ENCODE measurements around the gene FFAR3. TPM values are rescaled to one million over a fixed set of nuclear protein-coding genes. Genes with fewer than 3 reads are reported as not detected.

FFAR3 gene
- total and polyA plus RNA-seq, 2 donors (not counting 1 experiment from before 2014, with no cell fraction given): not detected

- Histone ChIP-seq H3K27ac (ENCODE audit: insufficient read depth, low read length) (no peak overlapping the region), H3K4me2 (ENCODE audit: extremely low read depth, insufficient read depth, low read length) (no peak overlapping the region), H2AFZ (ENCODE audit: low read length) (no peak overlapping the region), H4K20me1 (ENCODE audit: control insufficient read depth, extremely low read depth, insufficient read depth, low read length) (no peaks in the 10 kb centered on the region), H3K36me3 (ENCODE audit: control insufficient read depth, insufficient read depth, low read length) (no peaks in the 10 kb centered on the region), H3K27me3 (ENCODE audit: control insufficient read depth, insufficient read depth, low read length) (no peaks in the 10 kb centered on the region), H3K79me2 (ENCODE audit: control insufficient read depth, insufficient read depth, low read length) (no peaks in the 10 kb centered on the region), H3K9ac (ENCODE audit: insufficient read depth, low read length) (no peak overlapping the region), H3K4me1 (ENCODE audit: control insufficient read depth, extremely low read depth, insufficient read depth, low read length) (peaks cover 3% of the 10 kb centered on the region), H3K4me3 (replicated peaks in 1 of 4; ENCODE audit: control extremely low read depth in 1 of 4, insufficient read depth in 1 of 4, low read depth in 3 of 4, low read length in 4 of 4) (no peak overlapping the region), H3K9me3 (ENCODE audit: control insufficient read depth, insufficient read depth, low read depth, low read length) (no peaks in the 10 kb centered on the region)
- no peak for DNase-seq (ENCODE audit: low read depth in 2 of 2)
- TF ChIP-seq EZH2 (IDR thresholded peaks at IDR 0.05; ENCODE audit: low read length, missing control alignments) (no peak), CTCF (conservative IDR thresholded peaks at IDR 0.05 in 1 of 2, IDR thresholded peaks at IDR 0.05 in 1 of 2; ENCODE audit: low read depth in 1 of 2, low read length in 2 of 2) (no peak)
Measured at GRCh38 chr19:35313587-35313986, 44.7 kb upstream of the FFAR3 start.

- Histone ChIP-seq H3K27me3 (ENCODE audit: control insufficient read depth, insufficient read depth, low read length) (no peaks in the 10 kb centered on the region), H3K4me3 (replicated peaks in 1 of 4; ENCODE audit: control extremely low read depth in 1 of 4, insufficient read depth in 1 of 4, low read depth in 3 of 4, low read length in 4 of 4) (no peak overlapping the region), H3K4me1 (ENCODE audit: control insufficient read depth, extremely low read depth, insufficient read depth, low read length) (peaks cover 6% of the 10 kb centered on the region), H3K9ac (ENCODE audit: insufficient read depth, low read length) (no peak overlapping the region), H3K27ac (ENCODE audit: insufficient read depth, low read length) (no peak overlapping the region), H3K9me3 (ENCODE audit: control insufficient read depth, insufficient read depth, low read depth, low read length) (no peaks in the 10 kb centered on the region), H2AFZ (ENCODE audit: low read length) (no peak overlapping the region), H3K4me2 (ENCODE audit: extremely low read depth, insufficient read depth, low read length) (no peak overlapping the region), H3K36me3 (ENCODE audit: control insufficient read depth, insufficient read depth, low read length) (no peaks in the 10 kb centered on the region), H3K79me2 (ENCODE audit: control insufficient read depth, insufficient read depth, low read length) (no peaks in the 10 kb centered on the region), H4K20me1 (ENCODE audit: control insufficient read depth, extremely low read depth, insufficient read depth, low read length) (no peaks in the 10 kb centered on the region)
- TF ChIP-seq EZH2 (IDR thresholded peaks at IDR 0.05; ENCODE audit: low read length, missing control alignments) (no peak), CTCF (conservative IDR thresholded peaks at IDR 0.05 in 1 of 2, IDR thresholded peaks at IDR 0.05 in 1 of 2; ENCODE audit: low read depth in 1 of 2, low read length in 2 of 2) (no peak)
- DNase-seq (ENCODE audit: low read depth in 2 of 2): no peak
Measured at GRCh38 chr19:35314031-35314430, 44.2 kb upstream of the FFAR3 start.

GRCh38 chr19:35314858-35315470 is 43.3 kb upstream of the FFAR3 start:
- Histone ChIP-seq H3K79me2 (ENCODE audit: control insufficient read depth, insufficient read depth, low read length) (no peaks in the 10 kb centered on the region), H3K4me2 (ENCODE audit: extremely low read depth, insufficient read depth, low read length) (no peak overlapping the region), H3K4me1 (ENCODE audit: control insufficient read depth, extremely low read depth, insufficient read depth, low read length) (peaks cover 12% of the 10 kb centered on the region), H3K9me3 (ENCODE audit: control insufficient read depth, insufficient read depth, low read depth, low read length) (no peaks in the 10 kb centered on the region), H3K27me3 (ENCODE audit: control insufficient read depth, insufficient read depth, low read length) (no peaks in the 10 kb centered on the region), H3K36me3 (ENCODE audit: control insufficient read depth, insufficient read depth, low read length) (no peaks in the 10 kb centered on the region), H3K9ac (ENCODE audit: insufficient read depth, low read length) (no peak overlapping the region), H3K27ac (ENCODE audit: insufficient read depth, low read length) (no peak overlapping the region), H2AFZ (ENCODE audit: low read length) (no peak overlapping the region), H4K20me1 (ENCODE audit: control insufficient read depth, extremely low read depth, insufficient read depth, low read length) (no peaks in the 10 kb centered on the region), H3K4me3 (replicated peaks in 1 of 4; ENCODE audit: control extremely low read depth in 1 of 4, insufficient read depth in 1 of 4, low read depth in 3 of 4, low read length in 4 of 4) (no peak overlapping the region)
- no peak for TF ChIP-seq CTCF (conservative IDR thresholded peaks at IDR 0.05 in 1 of 2, IDR thresholded peaks at IDR 0.05 in 1 of 2; ENCODE audit: low read depth in 1 of 2, low read length in 2 of 2)
- no peak for TF ChIP-seq EZH2 (IDR thresholded peaks at IDR 0.05; ENCODE audit: low read length, missing control alignments)
- no peak for DNase-seq (ENCODE audit: low read depth in 2 of 2)
